Activated CD8-positive, alpha-beta memory T cell treated with anti-CD3 and anti-CD28 coated beads for 48 hours (primary cell): ENCODE measurements around the gene PPP2R5B.

ENCODE experiments used
- DNase-seq, 3 experiments: peaks; one replicate each; pipeline ENCODE4 v3.0.0-alpha.2; 2020; ENCODE audit warnings: low read depth in 2 of 3, low spot score in 2 of 3

The PPP2R5B gene

DNA sequence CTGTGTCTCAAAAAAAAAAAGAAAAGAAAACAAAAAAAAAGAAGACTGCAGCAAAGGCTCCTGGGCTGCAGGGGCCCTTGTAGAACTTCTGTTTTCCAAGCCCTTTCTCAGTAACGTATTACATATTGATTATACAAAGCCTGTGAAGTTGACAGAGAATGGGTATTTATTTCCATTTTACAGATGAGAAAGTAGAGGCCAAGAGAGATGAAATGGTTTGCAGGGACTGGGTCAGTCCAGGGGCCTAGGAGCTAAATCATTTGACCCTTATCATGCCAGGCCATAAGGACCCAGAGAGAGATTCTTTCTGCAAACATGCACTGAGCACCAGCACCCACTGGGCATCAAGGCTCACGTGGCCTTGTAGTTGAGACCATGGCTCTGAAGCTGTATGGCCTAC, 4.5 kb downstream of the PPP2R5B start:
- no peak for DNase-seq

DNA sequence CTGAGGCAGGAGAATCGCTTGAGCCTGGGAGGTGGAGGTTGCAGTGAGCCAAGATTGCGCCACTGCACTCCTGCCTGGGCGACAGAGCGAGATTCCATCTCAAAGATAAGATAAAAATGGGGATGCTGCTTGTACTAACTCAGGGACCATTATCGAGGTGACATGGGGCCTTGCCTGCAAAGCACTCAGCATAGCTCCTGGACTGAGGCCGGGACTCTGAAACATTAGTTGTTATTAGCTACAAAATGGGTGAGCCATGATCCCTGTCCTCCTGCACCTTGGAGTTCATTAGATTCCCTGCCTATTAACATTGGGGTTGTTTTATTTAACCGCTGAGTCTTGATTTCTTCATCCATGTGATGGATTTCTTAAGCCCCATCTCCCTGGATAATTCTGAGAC, 5.1 kb downstream of the PPP2R5B start:
- DNase-seq: no peak

DNA sequence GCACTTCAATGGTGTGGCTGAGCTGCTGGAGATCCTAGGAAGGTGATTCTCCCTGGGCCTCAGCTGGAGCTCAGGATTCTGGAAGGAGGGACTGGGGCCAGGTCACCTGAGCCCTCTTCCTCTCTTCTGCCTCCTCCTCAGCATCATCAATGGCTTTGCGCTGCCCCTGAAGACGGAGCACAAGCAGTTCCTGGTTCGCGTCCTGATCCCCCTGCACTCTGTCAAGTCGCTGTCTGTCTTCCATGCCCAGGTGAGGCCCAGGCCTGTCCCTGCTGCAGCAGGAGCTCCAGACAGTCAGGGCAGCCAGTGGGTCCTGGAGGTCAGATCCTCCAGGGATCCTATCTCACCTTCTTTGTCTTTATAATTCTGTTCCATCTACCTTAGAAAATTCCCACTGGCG, 5.9 kb downstream of the PPP2R5B start:
- DNase-seq: no peak

DNA sequence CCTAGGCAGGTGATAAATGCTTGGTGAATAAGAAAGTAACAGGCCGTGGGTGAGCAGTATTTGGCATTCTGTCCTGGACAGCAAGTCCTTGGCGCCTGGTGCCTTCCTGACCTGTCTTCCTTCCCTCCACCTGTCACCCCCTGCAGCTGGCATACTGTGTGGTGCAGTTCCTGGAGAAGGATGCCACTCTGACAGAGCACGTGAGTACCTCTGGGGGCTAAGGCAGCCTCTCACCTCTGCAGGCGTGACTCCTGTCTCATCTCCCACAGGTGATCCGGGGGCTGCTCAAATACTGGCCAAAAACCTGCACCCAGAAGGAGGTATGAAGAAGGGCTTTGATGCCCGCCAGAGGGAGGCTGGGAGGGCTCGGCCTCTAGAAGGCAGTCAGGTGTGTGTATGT, 6.8 kb downstream of the PPP2R5B start:
- DNase-seq: no peak

DNA sequence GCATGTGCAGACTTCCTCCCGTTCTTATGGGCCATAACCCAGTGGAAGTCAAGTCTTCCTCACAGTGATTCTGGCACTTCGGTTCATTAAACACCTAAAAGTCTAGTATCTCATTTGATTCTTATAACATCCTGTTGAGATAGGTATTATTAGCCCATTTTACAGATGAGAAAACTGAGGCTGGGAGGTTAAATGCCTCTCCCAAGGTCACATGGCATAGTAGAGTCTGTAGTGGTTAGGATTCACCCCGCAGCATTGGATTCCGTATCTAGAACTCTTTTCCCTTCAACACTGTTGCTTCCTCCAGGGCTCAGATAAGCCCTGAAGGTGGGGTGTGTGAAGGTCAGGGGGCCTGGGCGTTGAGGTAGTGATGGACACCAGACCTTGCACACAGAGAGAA, 7.8 kb downstream of the PPP2R5B start:
- DNase-seq: no peak

DNA sequence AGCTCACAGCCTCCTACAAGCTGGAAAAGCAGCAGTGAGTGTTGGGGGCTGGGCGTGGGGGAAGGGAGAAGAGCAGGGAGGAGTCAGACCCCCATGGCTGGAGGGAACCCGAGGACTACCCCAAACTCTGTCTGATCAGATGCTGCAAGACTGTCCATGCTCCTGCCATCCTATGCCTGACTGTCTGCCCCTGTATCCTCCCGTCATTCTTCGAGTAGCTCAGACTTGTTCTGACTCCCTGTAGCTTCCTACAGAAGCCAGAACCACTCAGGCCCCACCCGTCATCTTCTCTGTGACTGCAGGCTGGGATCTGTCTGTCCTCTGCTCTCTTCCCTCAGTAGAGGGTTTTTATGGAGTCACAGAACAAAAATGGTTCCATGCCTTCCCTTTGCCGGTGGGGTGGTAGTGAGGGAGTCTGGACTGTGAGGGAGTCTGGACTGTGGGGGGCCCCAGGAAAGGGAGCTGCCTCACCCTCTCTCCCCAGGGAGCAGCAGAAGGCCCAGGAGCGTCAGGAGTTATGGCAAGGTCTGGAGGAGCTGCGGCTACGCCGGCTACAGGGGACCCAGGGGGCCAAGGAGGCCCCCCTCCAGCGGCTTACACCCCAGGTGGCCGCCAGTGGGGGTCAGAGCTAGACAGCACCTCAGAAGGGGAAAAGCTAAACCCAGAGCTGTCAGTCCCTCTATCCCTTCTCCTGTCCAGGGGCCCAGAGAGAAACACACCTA, 8.9 kb downstream of the PPP2R5B start:
- DNase-seq: no peak

DNA sequence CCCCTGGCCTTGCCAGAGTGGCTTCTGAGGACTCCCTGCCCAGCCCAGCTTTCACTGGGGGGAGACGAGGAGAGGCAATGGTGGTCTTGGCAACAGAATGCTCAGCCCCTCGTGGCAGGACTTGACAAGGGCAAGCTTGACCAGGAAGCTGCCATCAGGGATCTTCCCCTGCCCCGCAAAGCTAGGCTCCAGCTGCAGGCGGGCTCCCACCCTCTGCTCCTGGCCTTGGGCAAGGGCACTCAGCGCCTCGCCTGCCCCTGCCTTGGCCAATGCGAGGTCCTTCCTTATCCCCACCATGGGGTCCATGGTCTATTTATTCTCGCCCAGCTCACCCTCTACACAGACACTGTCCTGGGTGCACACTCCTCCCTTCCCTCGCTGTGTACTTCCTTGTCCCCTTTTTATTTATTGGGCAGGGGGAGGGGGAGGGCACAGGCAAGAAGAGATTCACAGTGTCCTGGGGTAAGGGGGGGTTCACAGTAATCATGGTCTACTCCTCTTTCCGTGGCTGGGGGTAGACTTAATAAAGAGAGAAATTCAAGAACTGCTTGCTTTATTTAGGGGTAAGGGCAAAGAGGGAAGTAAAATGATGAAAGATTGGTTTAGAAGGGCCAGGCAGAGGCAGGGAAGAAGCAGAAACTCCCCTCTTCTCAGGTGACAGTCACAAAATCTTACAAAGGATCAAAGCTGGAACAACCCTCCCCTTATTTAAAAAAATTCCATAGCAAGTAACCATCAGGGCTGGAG, 9.6 kb downstream of the PPP2R5B start:
- no peak for DNase-seq

DNA sequence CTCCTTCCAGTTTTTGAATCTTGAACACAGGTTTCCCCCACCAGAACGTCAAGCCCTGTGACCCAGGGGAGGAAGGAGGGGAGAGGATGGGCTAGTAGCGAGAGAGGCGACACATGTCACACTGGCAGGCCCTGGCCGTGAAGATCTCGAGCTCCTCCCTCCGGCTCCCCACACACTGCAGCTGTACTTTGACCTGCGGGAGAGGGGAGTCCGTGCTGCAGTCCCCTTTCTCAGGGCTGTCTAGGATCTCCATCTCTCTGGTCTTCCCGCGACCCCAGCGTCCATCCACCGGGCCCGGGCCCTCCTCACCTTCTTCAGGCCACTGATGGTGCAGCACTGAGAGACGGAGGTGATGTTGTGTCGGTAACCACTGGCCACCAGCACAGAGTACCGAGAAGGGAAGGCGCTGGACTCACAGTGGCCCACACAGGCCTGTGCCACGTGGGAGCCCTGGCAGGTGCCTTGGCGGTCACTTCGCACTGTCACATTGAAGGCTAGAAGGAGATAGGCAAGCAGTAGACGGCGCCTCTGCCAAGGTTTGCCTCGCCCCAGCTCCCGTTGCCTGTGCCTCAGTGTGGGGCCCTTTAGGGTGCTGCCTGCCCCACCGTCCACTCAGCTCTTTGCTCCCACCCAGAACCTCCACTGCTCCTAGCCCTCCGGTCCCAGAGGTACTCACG, 10.3 kb downstream of the PPP2R5B start:
- DNase-seq: no peak

DNA sequence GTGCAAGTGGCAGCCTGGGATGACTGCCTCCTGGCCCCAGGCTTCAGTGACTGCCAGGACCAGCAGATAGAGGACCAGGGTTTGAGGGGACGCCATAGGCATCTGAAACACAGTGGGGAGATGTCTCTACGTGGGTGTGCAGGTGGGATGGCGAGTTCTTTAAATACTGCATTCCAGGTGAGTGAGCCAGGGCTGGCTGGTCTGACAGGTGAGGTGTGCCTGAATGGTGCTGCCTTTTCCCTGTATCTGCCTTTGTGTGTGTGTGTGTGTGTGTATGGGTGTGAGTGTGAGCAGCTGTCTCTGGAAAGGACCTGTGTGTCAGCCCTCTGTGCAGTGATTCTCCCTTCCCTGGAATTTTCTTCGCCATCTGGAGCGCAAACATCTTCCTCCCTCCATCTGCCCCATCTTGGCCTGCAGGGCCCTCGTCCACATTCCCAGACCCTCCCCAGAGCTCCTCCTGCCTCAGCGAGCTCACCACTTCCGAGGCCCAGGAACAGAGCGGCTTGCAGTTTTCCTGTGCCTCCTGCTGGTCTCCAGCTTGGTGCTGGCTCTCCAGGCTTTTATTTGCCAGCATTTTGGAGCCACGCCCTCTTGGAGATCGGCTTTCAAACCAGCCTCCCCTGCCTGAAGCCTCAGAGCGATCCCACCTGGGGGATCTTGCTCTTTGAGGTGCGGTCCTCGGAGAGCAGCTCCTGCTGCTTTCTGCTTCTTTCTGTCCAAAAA, 11.0 kb downstream of the PPP2R5B start, which contains the start of gene GPHA2:
GPHA2 (minus strand) TSS at position 535 of the 723 bp plus-strand sequence; CDS start at position 102, 433 bp downstream.
- DNase-seq: no peak

DNA sequence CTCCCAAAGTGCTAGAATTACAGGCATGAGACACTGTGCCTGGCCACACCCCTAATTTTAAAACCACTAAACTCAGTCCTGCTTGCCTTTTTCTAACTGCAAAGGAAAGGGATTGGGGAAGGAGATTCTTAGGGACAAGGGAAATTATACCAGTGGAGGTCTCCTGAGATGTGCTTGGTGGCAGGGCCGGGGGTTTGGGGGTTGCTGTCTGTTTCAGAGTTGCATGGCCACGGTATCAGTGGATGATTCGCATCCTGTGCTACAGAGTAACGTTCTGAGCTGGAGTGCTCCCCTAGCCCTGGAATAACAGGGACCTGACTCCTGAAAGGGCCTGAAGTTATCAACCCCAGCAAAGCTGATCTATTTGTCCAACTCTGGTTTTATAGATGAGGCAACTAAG, 12.1 kb downstream of the PPP2R5B start:
- no peak for DNase-seq

DNA sequence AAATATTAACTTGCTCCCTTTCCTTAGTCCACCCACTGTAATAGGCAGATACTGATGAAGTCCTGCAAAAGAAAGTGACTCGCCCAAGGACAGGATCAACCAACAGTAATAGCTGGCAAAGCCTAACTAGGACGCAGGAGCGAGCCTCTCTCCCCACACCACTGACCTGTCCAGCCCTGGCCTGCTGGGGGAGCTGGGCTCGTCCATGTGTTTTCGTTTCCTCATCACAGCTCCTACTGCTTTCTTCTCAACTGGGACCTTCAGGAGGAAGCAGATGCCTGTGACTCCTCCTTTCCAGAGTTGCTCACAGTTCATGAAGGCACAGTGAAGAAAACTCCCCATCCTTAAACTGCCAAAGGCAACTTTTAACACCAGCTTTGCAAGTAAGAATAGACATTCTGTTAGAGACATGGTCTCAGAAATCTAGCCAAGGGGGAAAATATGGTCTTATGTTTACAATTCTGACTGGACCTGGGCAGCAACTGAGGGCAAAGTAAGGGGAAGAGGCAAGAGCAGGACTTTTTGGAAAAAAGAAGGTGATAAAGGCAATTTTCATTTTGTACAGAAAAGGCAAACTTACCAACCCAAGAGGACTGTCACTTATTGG, 22.8 kb downstream of the PPP2R5B start:
- DNase-seq: no peak

DNA sequence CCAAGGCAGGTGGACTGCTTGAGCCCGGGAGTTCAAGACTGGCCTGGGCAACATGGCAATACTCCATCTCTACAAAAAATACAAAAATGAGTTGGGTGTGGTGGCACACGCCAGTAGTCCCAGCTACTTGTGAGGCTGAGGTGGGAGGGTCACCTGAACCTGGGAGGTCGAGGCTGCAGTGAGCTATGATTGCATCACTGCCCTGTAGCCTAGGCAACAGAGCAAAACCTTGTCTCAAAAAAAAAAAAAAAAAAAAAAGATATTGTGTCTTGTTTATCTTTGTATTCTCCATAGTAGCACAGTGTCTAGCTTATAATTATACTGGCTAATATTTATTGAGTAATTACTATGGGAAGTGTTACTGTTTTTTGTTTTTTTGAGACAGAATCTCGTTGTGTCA, 27.0 kb downstream of the PPP2R5B start:
- no peak for DNase-seq

DNA sequence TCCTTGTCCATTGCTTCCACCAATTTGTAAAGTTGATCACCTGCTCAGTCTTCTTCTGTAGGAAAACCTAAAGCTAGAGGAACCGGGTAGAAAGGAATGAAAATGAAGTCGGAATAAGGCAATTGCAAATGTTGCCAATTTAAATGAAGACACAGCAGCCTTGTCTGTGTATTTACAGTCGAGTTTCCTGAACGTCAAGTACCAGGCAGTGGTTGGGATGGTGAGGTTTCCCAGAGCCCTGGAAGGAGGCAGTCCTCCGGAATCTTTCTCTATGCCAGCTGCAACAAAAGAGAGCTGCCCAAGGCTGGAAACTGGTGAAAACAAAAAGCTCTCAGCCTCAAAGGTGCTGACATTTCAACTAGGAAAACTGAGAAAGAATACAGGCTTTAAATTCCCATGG, 29.7 kb downstream of the PPP2R5B start:
- no peak for DNase-seq

DNA sequence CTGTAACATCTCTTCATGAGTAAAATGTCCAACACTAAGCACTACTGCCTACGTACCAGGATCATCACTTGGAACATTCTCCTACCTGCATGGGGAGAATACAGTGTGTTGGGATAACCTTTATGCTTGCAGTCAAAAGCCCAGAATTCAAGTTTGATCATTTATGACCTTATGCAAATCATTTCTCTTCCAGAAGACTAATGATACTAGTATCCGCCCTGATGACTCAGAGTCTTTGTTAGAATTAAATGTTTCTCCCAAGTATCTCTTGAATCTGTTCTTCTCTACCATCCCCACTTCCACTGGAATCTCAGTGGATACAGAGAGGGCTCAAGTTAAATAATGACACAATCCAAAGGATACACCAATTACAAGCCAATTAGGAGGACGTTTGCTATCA, 35.0 kb downstream of the PPP2R5B start:
- DNase-seq: no peak

DNA sequence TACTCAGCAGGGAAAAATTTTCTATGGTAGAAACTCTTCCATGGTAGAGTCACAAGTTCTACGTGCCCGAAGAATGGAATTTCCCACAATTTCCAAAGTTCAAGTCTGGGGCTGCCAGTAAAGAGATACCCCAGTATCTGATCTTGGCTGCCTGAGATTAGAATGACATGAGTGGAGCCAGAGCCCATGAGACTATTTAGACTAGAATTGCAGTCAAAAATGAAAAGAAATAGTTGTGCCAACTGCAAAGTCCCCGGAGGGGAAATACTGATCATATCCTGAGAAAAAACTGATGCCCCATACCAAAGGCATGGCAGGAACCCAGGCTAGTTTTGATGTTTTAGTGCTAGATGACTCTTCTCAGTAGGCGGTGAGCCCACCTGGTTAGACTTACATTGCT, 36.2 kb downstream of the PPP2R5B start:
- no peak for DNase-seq

DNA sequence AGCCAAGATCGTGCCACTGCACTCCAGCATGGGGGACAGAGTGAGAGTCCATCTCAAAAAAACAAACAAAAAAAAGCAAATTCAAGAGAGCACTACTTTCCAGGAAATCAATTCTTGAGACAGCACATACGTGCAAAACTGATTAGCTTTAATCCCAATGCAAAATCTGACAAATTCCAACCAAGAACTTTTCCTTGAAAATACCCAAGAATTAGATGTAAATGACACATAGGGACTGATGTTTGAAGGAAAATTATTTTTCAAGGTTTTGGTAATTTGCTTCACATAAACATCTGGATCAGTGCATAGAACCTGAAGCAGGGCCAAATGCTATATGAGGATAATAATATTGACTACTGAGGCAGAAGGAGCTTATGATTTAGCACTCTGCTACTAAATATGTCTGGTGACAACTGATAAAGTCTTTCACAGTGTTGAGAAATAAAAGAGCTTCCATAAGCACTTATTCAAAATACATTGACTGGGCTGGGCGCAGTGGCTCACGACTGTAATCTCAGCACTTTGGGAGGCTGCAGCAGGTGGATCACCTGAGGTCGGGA, 38.7 kb downstream of the PPP2R5B start:
- DNase-seq: no peak

DNA sequence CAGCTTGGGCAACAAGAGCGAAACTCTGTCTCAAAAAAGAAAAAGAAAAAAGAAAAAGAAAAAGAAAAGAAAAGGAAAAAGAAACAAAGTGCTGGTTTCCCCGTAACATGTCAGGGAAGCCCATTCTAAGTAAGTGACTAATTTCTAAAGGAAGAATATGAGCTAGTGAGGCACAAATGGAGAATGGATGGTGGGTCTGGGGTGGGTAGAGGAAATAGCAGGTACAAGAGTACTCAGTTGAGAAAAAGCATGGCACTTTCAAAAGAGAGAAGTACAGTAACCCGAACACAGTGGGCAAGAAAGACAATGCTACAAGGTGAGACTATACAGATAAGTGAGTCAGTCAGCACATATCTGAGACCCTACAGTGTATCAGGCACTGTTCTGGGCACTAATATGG, 42.9 kb downstream of the PPP2R5B start:
- no peak for DNase-seq

DNA sequence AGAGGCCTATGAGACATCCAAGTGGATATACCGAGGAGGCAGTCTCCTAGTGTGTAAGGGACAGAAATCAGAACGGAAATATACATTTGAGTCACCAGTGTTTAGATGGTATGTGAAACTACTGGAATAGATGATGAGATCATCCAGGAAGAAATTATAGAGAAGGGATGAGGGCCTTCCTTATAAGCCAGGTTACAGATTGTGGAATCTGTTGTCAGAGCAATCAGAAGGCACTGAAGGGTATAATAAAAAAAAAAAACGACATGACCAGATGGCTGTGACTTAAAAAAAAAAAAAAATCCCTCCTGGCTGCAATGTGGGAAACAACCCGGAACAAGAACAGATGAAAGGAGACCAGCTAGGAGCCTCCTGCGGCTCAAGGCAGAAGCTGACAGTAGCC, 44.7 kb downstream of the PPP2R5B start:
- no peak for DNase-seq

DNA sequence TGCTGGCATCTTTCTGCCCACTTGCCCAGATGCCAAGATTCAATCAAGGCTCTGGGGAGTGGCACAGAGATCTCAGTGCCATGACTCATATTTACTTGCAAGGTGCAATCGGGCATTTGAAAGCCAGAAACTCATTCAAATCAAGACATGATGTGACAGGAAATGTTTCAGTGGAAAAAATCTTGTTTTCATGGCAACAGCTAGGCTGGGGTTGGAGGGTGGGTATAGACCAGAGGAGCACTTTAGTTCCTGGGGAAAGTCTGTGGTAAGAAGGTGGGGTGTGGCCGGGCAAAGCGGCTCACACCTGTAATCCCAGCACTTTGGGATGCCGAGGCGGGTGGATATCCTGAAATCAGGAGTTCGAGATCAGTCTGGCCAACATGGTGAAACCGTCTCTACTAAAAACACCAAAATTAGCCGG, 46.3 kb downstream of the PPP2R5B start:
- peak in 1 of 3 experiments; percentile 15 for DNase-seq

DNA sequence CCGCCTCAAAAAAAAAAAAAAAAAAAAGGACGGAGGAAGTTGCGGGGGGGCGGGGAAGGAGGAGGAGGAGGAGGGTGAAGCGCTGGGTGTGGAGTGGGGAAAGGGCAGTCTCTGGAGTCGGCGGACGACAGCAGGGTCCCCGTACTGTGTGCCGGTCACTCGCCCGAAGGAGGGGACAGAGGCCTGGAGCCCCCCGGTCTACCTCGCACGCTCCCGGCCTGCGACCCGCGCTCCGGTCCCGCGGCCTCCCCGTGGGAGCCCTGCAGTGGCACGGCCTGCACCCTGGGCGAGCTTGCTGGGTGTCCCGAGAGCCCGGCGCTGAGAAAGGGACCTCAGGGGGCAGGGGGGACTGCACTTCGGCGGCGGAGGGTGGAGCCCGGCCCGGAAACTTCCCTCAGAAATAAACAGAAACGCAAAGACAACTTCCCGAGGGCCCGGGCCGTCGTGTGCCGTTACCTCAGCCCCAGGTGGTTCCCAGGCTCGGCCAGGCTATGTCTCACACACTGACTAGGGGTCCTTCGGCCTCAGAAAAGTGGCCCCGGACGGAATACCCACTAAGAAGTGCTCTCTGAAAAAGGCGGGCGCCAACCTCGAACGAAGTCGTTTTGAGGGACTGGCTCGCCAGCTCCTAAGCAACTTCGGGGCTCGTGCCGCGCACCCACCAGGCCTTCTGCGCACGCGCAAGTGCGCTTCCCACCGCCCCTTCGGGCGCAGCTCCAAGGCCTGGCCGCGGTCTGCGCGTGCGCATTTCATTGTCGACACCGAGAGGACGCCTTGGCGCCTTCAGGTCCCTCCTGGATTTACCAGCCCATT, 47.1 kb downstream of the PPP2R5B start, which contains the start of gene MAJIN:
MAJIN (minus strand) TSS at position 688 of the 813 bp plus-strand sequence. CDS start 12,703 bp downstream, outside the sequence.
- peak; percentile 75 to 83 (median 81) for DNase-seq
